Measurements from ENCODE around the gene TRIM24. TPM values are rescaled to one million over a fixed set of nuclear protein-coding genes. Genes with fewer than 3 reads are reported as not detected.
A peak's percentile ranks its signal among the peaks of the same experiment; 100 is the strongest.

TRIM24 gene
- total and polyA plus RNA-seq, 8 donors: 4.4 to 19.2 (median 12.4) TPM

GRCh38 chr7:138616085-138616484 lies 156.0 kb downstream of the TRIM24 start:
- FAIRE-seq (no peak), ATAC-seq (no peak), DNase-seq (no peak)
- Histone ChIP-seq H3K27me3 (no peaks in the 10 kb centered on the region), H3K4me3 (no peak overlapping the region), H3K9me3 (no peaks in the 10 kb centered on the region), H3K36me3 (no peaks in the 10 kb centered on the region), H3K4me1 (peaks cover 0 to 11% (median 8%) of the 10 kb centered on the region in 3 donors), H3K27ac (no peak overlapping the region)
- intact Hi-C loops (cut with DNase I): no loop called here
- TF ChIP-seq CTCF (IDR thresholded peaks at IDR 0.05): no peak
- 95 to 97% methylated on average over 6 of the region's 6 CpGs for WGBS, 2 donors

GRCh38 chr7:138618506-138618905 lies 158.4 kb downstream of the TRIM24 start:
- Histone ChIP-seq H3K36me3 (no peaks in the 10 kb centered on the region), H3K27me3 (no peaks in the 10 kb centered on the region), H3K9me3 (no peaks in the 10 kb centered on the region), H3K4me3 (no peak overlapping the region), H3K27ac (peak overlapping the region in 2 of 4 donors; percentile 34 to 54), H3K4me1 (peaks cover 0 to 11% (median 5%) of the 10 kb centered on the region in 3 donors)
- DNase-seq: no peak
- intact Hi-C loops (cut with DNase I): no loop called here
- FAIRE-seq: no peak
- no peak for ATAC-seq
- TF ChIP-seq CTCF (IDR thresholded peaks at IDR 0.05): no peak
- 95 to 97% methylated on average over 10 of the region's 10 CpGs for WGBS, 2 donors

GRCh38 chr7:138618933-138619332 lies 158.9 kb downstream of the TRIM24 start:
- H3K9me3 ChIP-seq: no peaks in the 10 kb centered on the region
- TF ChIP-seq CTCF (IDR thresholded peaks at IDR 0.05): no peak
- no peak overlapping the region for H3K4me3 ChIP-seq
- DNase-seq (peak in 3 of 6 donors; percentile 19 to 44 (median 19)), FAIRE-seq (no peak), ATAC-seq (peak; percentile 78 to 89 (median 88))
- peak overlapping the region in 2 of 4 donors; percentile 34 to 54 for H3K27ac ChIP-seq
- H3K36me3 ChIP-seq: no peaks in the 10 kb centered on the region
- no peaks in the 10 kb centered on the region for H3K27me3 ChIP-seq
- H3K4me1 ChIP-seq: peaks cover 0 to 8% (median 5%) of the 10 kb centered on the region in 3 donors
- intact Hi-C loops (cut with DNase I): no loop called here

- Histone ChIP-seq H3K27ac (no peak overlapping the region), H3K4me3 (no peak overlapping the region), H3K27me3 (no peaks in the 10 kb centered on the region), H3K36me3 (no peaks in the 10 kb centered on the region), H3K9me3 (no peaks in the 10 kb centered on the region), H3K4me1 (peaks cover 0 to 8% (median 5%) of the 10 kb centered on the region in 3 donors)
- DNase-seq: no peak
- ATAC-seq: no peak
- 93 to 97% methylated on average over 1 of the region's 1 CpG for WGBS, 2 donors
- TF ChIP-seq CTCF (IDR thresholded peaks at IDR 0.05): no peak
- FAIRE-seq: no peak
- intact Hi-C loops (cut with DNase I): no loop called here
These were observed 162.8 kb downstream of the TRIM24 start for GRCh38 chr7:138622841-138623240.

- no peaks in the 10 kb centered on the region for H3K36me3 ChIP-seq
- intact Hi-C loops (cut with DNase I): no loop called here
- ATAC-seq (peak in 1 of 4 donors; percentile 60), FAIRE-seq (no peak), DNase-seq (no peak)
- WGBS, 2 donors: 2 to 4% methylated on average over 3 of the region's 3 CpGs
- H3K9me3 ChIP-seq: no peaks in the 10 kb centered on the region
- no peaks in the 10 kb centered on the region for H3K4me1 ChIP-seq
- H3K27ac ChIP-seq: no peak overlapping the region
- no peaks in the 10 kb centered on the region for H3K27me3 ChIP-seq
- H3K4me3 ChIP-seq: no peak overlapping the region
- no peak for TF ChIP-seq CTCF (IDR thresholded peaks at IDR 0.05)
These were observed 165.2 kb downstream of the TRIM24 start for GRCh38 chr7:138625084-138625848.
